Activated T-cell treated with anti-CD3 and anti-CD28 coated beads for 48 hours (primary cell): ENCODE measurements around the gene PABPN1.
A peak's percentile ranks its signal among the peaks of the same experiment; 100 is the strongest.
"Not testable (repeated sequence)": the region's sequence is repeated elsewhere in the genome, so short reads cannot be mapped to it uniquely, and the experiment has no call there.

Source experiments
- DNase-seq: peaks from one replicate; pipeline ENCODE4 v3.0.0-alpha.2; 2020; ENCODE audit warnings: low read depth

Gene PABPN1

GRCh38 chr14:23301288-23301968 is 19.8 kb upstream of the PABPN1 start:
- DNase-seq = peak; percentile 100

- no peak for DNase-seq
Observed at GRCh38 chr14:23301969-23302289, 19.3 kb upstream of the PABPN1 start.

GRCh38 chr14:23302290-23303225 is 18.7 kb upstream of the PABPN1 start, which contains the start of gene PPP1R3E:
TSS of gene PPP1R3E (minus strand) at chr14:23302859. CDS start at chr14:23302576, 283 bp downstream.
- peak; percentile 87 for DNase-seq

- no peak for DNase-seq
Observed at GRCh38 chr14:23306412-23307145, 14.7 kb upstream of the PABPN1 start, which contains the start of gene BCL2L2. TSS of gene BCL2L2 (plus strand) at chr14:23306833. CDS start at chr14:23307768, 935 bp downstream.

- DNase-seq = no peak
Observed at GRCh38 chr14:23307146-23307530, 14.1 kb upstream of the PABPN1 start.

- DNase-seq = no peak
Observed at GRCh38 chr14:23307687-23308644, 13.3 kb upstream of the PABPN1 start.

GRCh38 chr14:23308721-23309445 is 12.4 kb upstream of the PABPN1 start:
- DNase-seq = no peak

GRCh38 chr14:23310546-23310945 is 10.7 kb upstream of the PABPN1 start:
- DNase-seq = no peak

- no peak for DNase-seq
Observed at GRCh38 chr14:23316300-23316699, 5.0 kb upstream of the PABPN1 start.

GRCh38 chr14:23319746-23320583 is 1.3 kb upstream of the PABPN1 start:
- no peak for DNase-seq

- peak; percentile 62 for DNase-seq
Observed at GRCh38 chr14:23321572-23322547, 603 bp downstream of the PABPN1 start.

GRCh38 chr14:23322568-23323517 is 1.6 kb downstream of the PABPN1 start:
- DNase-seq = no peak

- no peak for DNase-seq
Observed at GRCh38 chr14:23323838-23324454, 2.7 kb downstream of the PABPN1 start.

GRCh38 chr14:23324455-23324846 is 3.2 kb downstream of the PABPN1 start:
- no peak for DNase-seq

GRCh38 chr14:23324993-23325392 is 3.7 kb downstream of the PABPN1 start:
- DNase-seq = no peak

GRCh38 chr14:23325746-23326145 is 4.5 kb downstream of the PABPN1 start:
- DNase-seq = not testable (repeated sequence)
